H9 (cell line): ENCODE results near the gene LIX1L. TPM values are rescaled to one million over a fixed set of nuclear protein-coding genes. Genes with fewer than 3 reads are reported as not detected.
A peak's percentile ranks its signal among the peaks of the same experiment; 100 is the strongest.

ENCODE experiments used
- DNase-seq: peaks from one replicate; pipeline ENCODE4 v3.0.0-alpha.2; 2017
- H2AFZ ChIP-seq: one replicate; pipeline ENCODE4 v1.6.1; 2013; ENCODE audit warnings: mild to moderate bottlenecking, low read length, control low read depth, moderate library complexity
- H2AK5ac ChIP-seq: 2 replicates; pipeline ENCODE4 v1.6.1; 2013; ENCODE audit warnings: low read length, control low read depth, mixed read lengths; ENCODE audit not compliant: insufficient read length
- H2BK120ac ChIP-seq: one replicate; pipeline ENCODE4 v1.6.1; 2013; ENCODE audit warnings: low read depth, mild to moderate bottlenecking, low read length, control low read depth, inconsistent platforms; ENCODE audit not compliant: poor library complexity, severe bottlenecking
- H2BK12ac ChIP-seq: 2 replicates; pipeline ENCODE4 v1.6.1; 2013; ENCODE audit warnings: low read length, control low read depth, mixed read lengths, low read depth; ENCODE audit not compliant: insufficient read length
- H2BK15ac ChIP-seq: 2 replicates; pipeline ENCODE4 v1.6.1; 2013; ENCODE audit warnings: low read depth, low read length, control low read depth
- H2BK20ac ChIP-seq: one replicate; pipeline ENCODE4 v1.6.1; 2013; ENCODE audit warnings: low read depth, mild to moderate bottlenecking, low read length, control low read depth, inconsistent platforms; ENCODE audit not compliant: poor library complexity, severe bottlenecking
- H2BK5ac ChIP-seq: 2 replicates; pipeline ENCODE4 v1.6.1; 2013; ENCODE audit warnings: low read length, control low read depth, mixed read lengths; ENCODE audit not compliant: insufficient read length
- H3K14ac ChIP-seq: 2 replicates; pipeline ENCODE4 v1.6.1; 2013; ENCODE audit warnings: low read length, control low read depth; ENCODE audit not compliant: insufficient read depth
- H3K18ac ChIP-seq: 2 replicates; pipeline ENCODE4 v1.6.1; 2013; ENCODE audit warnings: low read depth, mild to moderate bottlenecking, mixed read lengths, low read length, control low read depth; ENCODE audit not compliant: insufficient read length
- H3K23ac ChIP-seq: 2 replicates; pipeline ENCODE4 v1.6.1; 2013; ENCODE audit warnings: low read length, control low read depth, mixed read lengths, low read depth; ENCODE audit not compliant: insufficient read length
- H3K23me2 ChIP-seq: 2 replicates; pipeline ENCODE4 v1.6.1; 2013; ENCODE audit warnings: low read depth, mild to moderate bottlenecking, mixed read lengths, low read length, control low read depth; ENCODE audit not compliant: insufficient read length, poor library complexity, severe bottlenecking
- H3K27ac ChIP-seq: 2 replicates; pipeline ENCODE4 v1.5.1; 2013; ENCODE audit warnings: low read length, control low read depth, mixed read lengths, low read depth; ENCODE audit not compliant: insufficient read length
- H3K27me3 ChIP-seq: 2 replicates; pipeline ENCODE4 v1.6.1; 2013; ENCODE audit warnings: low read length, control low read depth, inconsistent platforms; ENCODE audit not compliant: insufficient read depth
- H3K4ac ChIP-seq: 2 replicates; pipeline ENCODE4 v1.6.1; 2013; ENCODE audit warnings: low read depth, mild to moderate bottlenecking, control low read depth, inconsistent platforms, low read length, moderate library complexity
- H3K4me1 ChIP-seq: 2 replicates; pipeline ENCODE4 v1.6.1; 2013; ENCODE audit warnings: low read length, control low read depth, inconsistent platforms; ENCODE audit not compliant: insufficient read depth
- H3K4me2 ChIP-seq: 2 replicates; pipeline ENCODE4 v1.6.1; 2013; ENCODE audit warnings: low read length, control low read depth, mixed read lengths; ENCODE audit not compliant: insufficient read length, insufficient read depth
- H3K56ac ChIP-seq: 2 replicates; pipeline ENCODE4 v1.6.1; 2013; ENCODE audit warnings: low read depth, mild to moderate bottlenecking, mixed read lengths, low read length, control low read depth; ENCODE audit not compliant: insufficient read length
- H3K79me1 ChIP-seq: 2 replicates; pipeline ENCODE4 v1.6.1; 2013; ENCODE audit warnings: low read depth, mild to moderate bottlenecking, moderate library complexity, low read length, control low read depth, inconsistent platforms; ENCODE audit not compliant: insufficient read depth, poor library complexity, severe bottlenecking
- H3K79me2 ChIP-seq: 2 replicates; pipeline ENCODE4 v1.6.1; 2013; ENCODE audit warnings: low read length, control low read depth, inconsistent platforms; ENCODE audit not compliant: insufficient read depth
- H3K9ac ChIP-seq: 2 replicates; pipeline ENCODE4 v1.6.1; 2013; ENCODE audit warnings: low read length, control low read depth, mixed read lengths; ENCODE audit not compliant: insufficient read length; ENCODE audit errors: extremely low read depth
- H3K9me3 ChIP-seq: one replicate; pipeline ENCODE4 v1.6.1; 2013; ENCODE audit warnings: low read depth, low read length, inconsistent platforms; ENCODE audit not compliant: control insufficient read depth
- H3T11ph ChIP-seq: one replicate; pipeline ENCODE4 v1.6.1; 2013; ENCODE audit warnings: mild to moderate bottlenecking, low read length, control low read depth, inconsistent platforms
- H4K20me1 ChIP-seq: one replicate; pipeline ENCODE4 v1.6.1; 2013; ENCODE audit not compliant: control insufficient read depth, insufficient read length, insufficient read depth
- H4K5ac ChIP-seq: 2 replicates; pipeline ENCODE4 v1.6.1; 2013; ENCODE audit warnings: low read depth, mild to moderate bottlenecking, mixed read lengths, low read length, control low read depth; ENCODE audit not compliant: insufficient read length
- H4K8ac ChIP-seq: replicated peaks from 2 replicates; pipeline ENCODE4 v1.6.1; 2013; ENCODE audit warnings: low read length, control low read depth, mixed read lengths, low read depth; ENCODE audit not compliant: insufficient read length
- H4K91ac ChIP-seq: 2 replicates; pipeline ENCODE4 v1.6.1; 2013; ENCODE audit warnings: low read depth, mild to moderate bottlenecking, moderate library complexity, mixed read lengths, low read length, control low read depth; ENCODE audit not compliant: insufficient read length
- H3K27ac Mint-ChIP-seq, 3 experiments: 2 replicates in 2 of 3; 3 replicates in 1 of 3; pipeline ENCODE4 v1.8.0; 2020 to 2021; ENCODE audit warnings: mixed read lengths in 3 of 3, mild to moderate bottlenecking in 1 of 3, moderate library complexity in 1 of 3
- H3K27me3 Mint-ChIP-seq: 2 replicates; pipeline ENCODE4 v1.8.0; 2021; ENCODE audit warnings: low read depth, mild to moderate bottlenecking, moderate library complexity, mixed read lengths
- H3K36me3 Mint-ChIP-seq, 3 experiments: 2 replicates in 2 of 3; 3 replicates in 1 of 3; pipeline ENCODE4 v1.8.0; 2020 to 2021; ENCODE audit warnings: low read depth in 3 of 3, mixed read lengths in 3 of 3; ENCODE audit not compliant: insufficient read depth in 1 of 3
- H3K4me1 Mint-ChIP-seq, 2 experiments: 2 replicates each; pipeline ENCODE4 v1.8.0; 2020; ENCODE audit warnings: mixed read lengths in 2 of 2
- H3K4me3 Mint-ChIP-seq, 2 experiments: 2 replicates in 1 of 2; 3 replicates in 1 of 2; pipeline ENCODE4 v1.8.0; 2020 to 2021; ENCODE audit warnings: mild to moderate bottlenecking in 2 of 2, mixed read lengths in 2 of 2, moderate library complexity in 1 of 2
- H3K9me3 Mint-ChIP-seq, 2 experiments: 2 replicates in 1 of 2; 3 replicates in 1 of 2; pipeline ENCODE4 v1.8.0; 2020; ENCODE audit warnings: mild to moderate bottlenecking in 2 of 2, mixed read lengths in 2 of 2, moderate library complexity in 1 of 2
- WGBS: extraction: QIAGEN DNeasy Blood & Tissue Kit; methylation state at CpG from one replicate; pipeline ENCODE4 v1.1.7; 2013; ENCODE audit warnings: missing lambda C conversion rate, low lambda C conversion rate, mixed read lengths; ENCODE audit not compliant: insufficient read length; ENCODE audit errors: extremely low coverage; 5-methylcytosine and 5-hydroxymethylcytosine counted together
- total RNA-seq: library from RNA; stranded (reverse); gene quantifications from 2 replicates; pipeline ENCODE4 v1.2.1, GENCODE V29; 2021
- TF ChIP-seq, protein P1 (sequence below): fragments of 200-600 bp; sonication (generic); conservative IDR thresholded peaks from 3 replicates; pipeline ENCODE4 v1.8.0; 2021; ENCODE audit warnings: antibody characterized with exemption, mild to moderate bottlenecking

Gene LIX1L
- total RNA-seq, 1 experiment from 2014 or later: 5.9 TPM

DNA sequence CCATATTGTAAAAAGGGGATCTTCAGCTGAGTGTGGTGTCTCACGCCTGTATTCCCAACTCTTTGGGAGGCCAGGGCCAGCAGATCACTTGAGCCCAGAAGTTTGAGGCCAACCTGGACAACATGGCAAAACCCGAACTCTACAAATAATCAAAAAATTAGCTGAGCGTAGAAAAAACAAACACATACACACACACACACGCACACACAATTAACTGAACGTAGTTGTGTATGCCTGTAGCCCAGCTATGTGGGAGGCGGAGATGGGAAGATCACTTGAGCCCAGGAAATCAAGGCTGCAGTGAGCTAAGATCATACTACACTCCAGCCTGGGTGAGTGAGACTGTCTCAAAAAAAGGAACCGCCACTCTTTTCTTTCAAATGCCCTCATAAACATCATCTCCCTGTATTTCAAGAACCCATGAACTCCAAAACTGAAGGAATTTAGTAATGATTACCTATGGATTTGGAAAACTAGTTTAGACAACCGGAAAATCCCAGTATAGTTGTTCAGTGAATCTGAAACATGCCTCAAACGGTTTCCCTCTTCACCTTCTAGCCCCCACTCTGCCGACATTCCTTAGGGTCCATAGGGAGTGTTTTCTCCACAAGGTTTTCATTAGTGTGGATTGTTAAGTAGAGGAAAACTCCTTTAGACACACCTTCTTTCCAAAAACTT lies 34.1 kb upstream of the LIX1L start:
- no peak overlapping the region for H3K9ac ChIP-seq

More for the DNA sequence above, 34.1 kb upstream of the LIX1L start:
- H3K56ac ChIP-seq: no peak overlapping the region
- H2BK15ac ChIP-seq: no peak overlapping the region
- no peak overlapping the region for H3K18ac ChIP-seq
- no peak overlapping the region for H4K91ac ChIP-seq
- peaks cover 14% of the 10 kb centered on the region for H3K23me2 ChIP-seq
- Mint-ChIP-seq H3K27me3 (no peaks in the 10 kb centered on the region), H3K36me3 (peaks cover 32 to 43% (median 32%) of the 10 kb centered on the region in 3 experiments), H3K9me3 (peaks cover 0 to 3% of the 10 kb centered on the region in 2 experiments; a peak in 2 of 5 replicates), H3K4me3 (peak overlapping the region in 1 of 2 experiments; percentile 23; a peak in 2 of 5 replicates), H3K4me1 (peaks cover 25 to 36% of the 10 kb centered on the region in 2 experiments), H3K27ac (peak overlapping the region in 2 of 3 experiments; percentile 19 to 62; a peak in 3 of 7 replicates)
- no peak overlapping the region for H3K4me2 ChIP-seq
- H2BK20ac ChIP-seq: no peak overlapping the region
- H3K4me1 ChIP-seq: no peaks in the 10 kb centered on the region; the same call in 1 of the 2 replicates
- H2BK120ac ChIP-seq: no peak overlapping the region
- no peak overlapping the region for H2BK5ac ChIP-seq
- no peak for DNase-seq
- H4K5ac ChIP-seq: no peak overlapping the region
- H3K14ac ChIP-seq: no peak overlapping the region
- H3K79me1 ChIP-seq: peaks cover 7% of the 10 kb centered on the region
- H2BK12ac ChIP-seq: no peak overlapping the region
- H3T11ph ChIP-seq: no peak overlapping the region
- WGBS: no CpG with 5 or more reads among the region's 10 CpGs
- H2AK5ac ChIP-seq: no peak overlapping the region
- H3K27ac ChIP-seq: no peak overlapping the region
- peaks cover 3% of the 10 kb centered on the region; the same call in 1 of the 2 replicates for H3K79me2 ChIP-seq
- no peak overlapping the region for H2AFZ ChIP-seq
- TF ChIP-seq, protein P1, sequence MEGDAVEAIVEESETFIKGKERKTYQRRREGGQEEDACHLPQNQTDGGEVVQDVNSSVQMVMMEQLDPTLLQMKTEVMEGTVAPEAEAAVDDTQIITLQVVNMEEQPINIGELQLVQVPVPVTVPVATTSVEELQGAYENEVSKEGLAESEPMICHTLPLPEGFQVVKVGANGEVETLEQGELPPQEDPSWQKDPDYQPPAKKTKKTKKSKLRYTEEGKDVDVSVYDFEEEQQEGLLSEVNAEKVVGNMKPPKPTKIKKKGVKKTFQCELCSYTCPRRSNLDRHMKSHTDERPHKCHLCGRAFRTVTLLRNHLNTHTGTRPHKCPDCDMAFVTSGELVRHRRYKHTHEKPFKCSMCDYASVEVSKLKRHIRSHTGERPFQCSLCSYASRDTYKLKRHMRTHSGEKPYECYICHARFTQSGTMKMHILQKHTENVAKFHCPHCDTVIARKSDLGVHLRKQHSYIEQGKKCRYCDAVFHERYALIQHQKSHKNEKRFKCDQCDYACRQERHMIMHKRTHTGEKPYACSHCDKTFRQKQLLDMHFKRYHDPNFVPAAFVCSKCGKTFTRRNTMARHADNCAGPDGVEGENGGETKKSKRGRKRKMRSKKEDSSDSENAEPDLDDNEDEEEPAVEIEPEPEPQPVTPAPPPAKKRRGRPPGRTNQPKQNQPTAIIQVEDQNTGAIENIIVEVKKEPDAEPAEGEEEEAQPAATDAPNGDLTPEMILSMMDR: no peak
- no peak overlapping the region for H4K8ac ChIP-seq
- H3K4ac ChIP-seq: no peak overlapping the region
- H3K27me3 ChIP-seq: no peaks in the 10 kb centered on the region
- no peak overlapping the region for H3K23ac ChIP-seq
- no peaks in the 10 kb centered on the region for H3K9me3 ChIP-seq
- no peaks in the 10 kb centered on the region for H4K20me1 ChIP-seq
